ELR (cell line): Measurements from ENCODE around the gene COX7A1.
"Not testable (repeated sequence)": the region's sequence is repeated elsewhere in the genome, so short reads cannot be mapped to it uniquely, and the experiment has no call there.

ENCODE experiments used
- DNase-seq: peaks from one replicate; pipeline ENCODE4 v3.0.0-alpha.2; 2015; ENCODE audit warnings: low read depth

The COX7A1 gene

DNA sequence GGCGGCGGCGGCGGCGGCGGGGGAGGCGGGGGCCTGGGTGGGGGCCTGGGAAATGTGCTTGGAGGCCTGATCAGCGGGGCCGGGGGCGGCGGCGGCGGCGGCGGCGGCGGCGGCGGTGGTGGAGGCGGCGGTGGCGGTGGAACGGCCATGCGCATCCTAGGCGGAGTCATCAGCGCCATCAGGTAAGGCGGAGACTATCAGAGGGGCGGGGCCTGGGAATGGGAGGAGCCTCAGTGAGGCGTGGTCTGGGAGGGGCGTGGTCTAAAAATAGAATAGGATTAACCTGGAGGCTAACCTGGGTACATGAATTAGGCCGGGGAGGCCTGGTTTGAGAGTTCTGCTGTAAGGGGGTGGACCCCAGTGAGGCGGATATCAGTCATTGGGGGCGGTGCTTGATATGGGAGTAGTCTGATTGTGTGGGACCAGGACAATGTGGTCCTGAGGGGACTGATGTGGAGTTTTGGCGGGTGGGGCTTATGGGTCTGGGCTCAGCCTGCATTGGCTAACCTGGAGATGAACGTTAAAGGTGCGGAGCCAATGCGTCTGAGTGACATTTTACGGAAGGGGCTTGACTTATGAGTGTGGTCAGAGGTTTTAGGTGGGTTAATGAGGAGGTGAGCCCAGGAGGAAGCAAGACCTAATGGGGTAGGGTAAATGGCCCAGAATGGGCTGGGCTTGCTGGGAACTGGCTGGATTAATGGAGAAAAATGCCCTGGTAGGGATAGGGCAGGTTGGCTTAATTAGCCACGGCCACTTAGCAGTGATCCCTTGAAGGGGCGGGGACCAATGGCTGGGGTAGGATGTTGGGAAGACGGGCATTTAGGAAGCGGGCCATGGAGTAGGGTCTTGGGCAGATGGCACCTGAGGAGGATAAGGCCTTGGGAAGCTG, 11.0 kb downstream of the COX7A1 start:
- DNase-seq = peak; percentile 88

DNA sequence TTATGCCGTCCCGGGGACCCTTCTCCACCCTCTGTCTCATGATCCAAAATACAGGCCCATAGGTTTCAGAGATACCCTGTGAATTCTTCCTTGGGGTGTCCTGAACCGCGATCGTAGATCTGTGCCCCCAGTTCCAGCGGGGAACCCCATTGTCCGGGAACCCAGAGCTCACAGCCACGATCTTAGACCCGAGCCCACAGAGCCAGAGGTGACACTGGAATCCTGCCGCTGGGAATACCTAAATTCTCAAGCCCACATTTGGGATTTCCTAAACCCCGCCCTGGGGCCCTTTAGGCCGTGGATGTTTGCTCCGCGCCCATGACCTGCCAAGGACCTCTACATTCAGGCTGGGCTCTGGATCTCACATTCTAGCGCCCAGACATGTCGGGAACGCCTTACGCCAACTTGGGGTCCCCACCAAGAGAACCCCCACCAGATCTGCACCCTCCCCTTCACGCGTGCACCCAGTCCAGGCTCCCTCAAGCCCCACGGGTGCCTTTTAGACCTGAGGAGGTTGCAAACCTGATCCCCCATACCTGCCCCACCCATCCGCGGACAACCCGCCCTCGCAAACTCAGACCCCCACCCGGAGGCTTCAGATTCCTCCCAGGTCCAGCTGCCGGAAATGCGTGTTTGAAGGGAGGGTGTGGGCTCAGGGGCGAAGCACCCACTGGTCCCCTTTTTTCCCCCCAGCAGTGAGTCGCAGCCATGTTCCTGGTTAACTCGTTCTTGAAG, 11.8 kb downstream of the COX7A1 start:
- DNase-seq = peak; percentile 79

DNA sequence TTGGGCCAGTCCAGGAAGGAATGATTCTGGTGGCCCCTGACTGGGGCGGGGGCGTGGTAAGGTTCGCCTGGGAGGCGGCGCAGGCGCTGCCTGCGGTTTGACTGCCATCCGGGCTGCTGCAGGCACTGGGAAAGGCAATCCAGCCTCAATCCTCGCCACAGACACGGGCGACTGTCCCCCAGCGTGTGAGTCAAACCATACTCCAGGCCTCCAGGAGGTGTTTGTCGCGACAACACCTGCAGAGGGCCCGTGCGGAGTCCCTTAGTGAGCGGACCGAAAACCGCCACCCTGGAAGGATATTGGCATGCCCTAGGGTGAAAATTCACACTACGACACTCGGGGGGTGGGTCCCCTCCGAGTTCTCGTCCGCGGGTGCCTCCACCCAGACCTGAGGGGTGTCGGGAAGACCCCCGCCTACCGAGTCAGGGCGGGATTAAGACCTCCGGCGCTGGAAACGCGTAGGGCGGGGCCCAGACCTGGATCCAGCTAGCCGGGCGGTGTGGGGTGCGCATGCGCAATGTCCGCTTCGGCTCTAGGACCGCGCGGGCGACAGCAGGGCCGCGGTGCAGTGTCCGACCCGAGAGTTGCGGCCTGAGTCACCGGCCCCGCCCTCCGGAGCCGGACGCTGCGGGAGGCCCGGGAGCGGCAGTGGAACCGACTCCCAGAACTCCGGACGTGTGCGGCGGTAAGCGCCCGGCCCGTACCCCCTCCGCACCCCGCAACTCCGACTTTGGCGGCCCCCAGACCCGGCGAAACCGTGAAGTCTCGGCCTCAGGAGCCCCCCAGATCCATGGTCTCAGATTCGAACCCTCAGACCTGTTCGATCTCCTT, 12.6 kb downstream of the COX7A1 start, which contains the start of gene CAPNS1:
TSS of gene CAPNS1 (plus strand) at position 594 of the 831 bp plus-strand sequence. CDS start 946 bp downstream, outside the sequence.
- DNase-seq = peak; percentile 95

DNA sequence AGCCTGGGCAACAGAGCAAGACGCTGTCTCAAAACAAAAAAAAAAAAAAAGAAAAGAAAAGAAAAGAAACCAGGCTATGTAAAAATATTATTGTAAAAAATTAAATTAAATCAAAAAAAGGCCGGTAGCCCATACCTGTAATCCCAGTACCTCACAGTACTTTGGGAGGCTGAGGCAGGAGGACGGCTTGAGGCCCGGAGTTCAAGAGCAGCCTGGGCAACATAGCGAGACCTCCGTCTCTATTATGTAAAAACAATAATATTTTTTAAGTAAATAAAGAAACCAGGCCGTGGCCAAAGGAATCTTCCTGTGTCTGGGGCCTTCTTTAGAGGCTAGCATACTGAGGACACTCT, 13.2 kb downstream of the COX7A1 start:
- no peak for DNase-seq

DNA sequence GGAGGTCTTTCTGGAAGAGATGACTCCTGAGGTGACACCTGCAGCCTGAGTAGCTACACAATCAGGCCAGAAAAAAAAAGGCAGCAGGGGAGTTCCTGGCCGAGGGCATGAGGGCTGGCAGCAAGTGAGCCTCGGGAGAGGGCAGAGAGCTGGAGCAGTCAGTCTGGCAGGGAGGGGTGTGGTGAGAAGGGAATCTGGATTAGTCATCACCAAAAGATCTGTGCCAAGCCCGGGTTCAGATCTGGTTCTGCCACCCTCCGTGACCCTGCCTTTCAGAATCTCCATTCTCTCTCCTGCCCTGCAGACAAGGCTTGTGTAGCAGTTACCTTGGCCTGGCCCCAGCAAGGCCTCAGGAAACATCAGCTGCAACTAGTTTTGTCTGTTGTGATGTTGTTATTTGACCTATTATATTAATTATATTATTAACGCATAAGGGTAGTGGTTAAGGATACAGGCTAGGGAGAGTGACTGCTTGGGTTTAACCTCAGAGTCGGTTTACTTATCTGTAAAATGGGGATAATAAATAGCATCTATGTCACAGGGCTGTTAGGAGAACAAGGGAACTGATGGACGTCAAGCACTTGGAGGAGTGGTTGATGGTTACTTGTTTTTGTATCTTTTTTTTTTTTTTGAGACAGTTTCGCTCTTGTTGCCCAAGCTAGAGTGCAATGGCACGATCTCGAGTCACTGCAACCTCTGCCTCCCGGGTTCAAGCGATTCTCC, 15.1 kb downstream of the COX7A1 start:
- peak; percentile 64 for DNase-seq

DNA sequence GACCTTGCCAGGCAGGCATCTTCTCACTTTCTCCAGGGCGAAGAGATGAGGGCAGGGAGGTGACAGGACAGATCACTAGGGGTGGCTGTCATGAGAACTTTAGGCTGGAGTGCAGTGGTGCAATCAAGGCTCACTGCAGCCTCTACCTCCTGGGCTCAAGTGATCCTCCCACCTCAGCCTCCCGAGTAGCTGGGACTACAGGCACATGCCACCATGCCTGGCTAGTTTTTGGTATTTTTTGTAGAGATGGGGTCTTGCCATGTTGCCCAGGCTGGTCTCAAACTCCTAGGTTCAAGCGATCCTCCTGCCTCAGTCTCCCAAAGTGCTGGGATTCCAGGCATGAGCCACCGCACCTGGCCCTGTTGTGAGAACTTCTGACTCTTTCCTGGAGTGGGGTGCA, 17.4 kb downstream of the COX7A1 start:
- DNase-seq = not testable (repeated sequence)

DNA sequence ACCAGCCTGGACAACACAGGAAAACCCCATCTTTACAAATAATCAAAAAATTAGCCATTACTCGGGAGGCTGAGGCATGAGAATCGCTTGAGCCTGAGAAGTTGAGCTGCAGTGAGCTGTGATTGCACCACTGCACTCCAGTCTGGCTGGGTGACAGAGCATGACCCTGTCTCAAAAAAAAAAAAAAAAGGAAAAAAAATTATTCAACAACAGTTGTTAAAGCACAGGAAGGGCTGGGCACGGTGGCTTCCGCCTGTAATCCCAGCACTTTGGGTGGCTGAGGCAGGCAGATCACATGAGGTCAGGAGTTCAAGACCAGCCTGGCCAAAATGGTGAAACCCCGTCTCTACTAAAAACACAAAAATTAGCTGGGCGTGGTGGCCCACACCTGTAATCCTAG, 21.0 kb downstream of the COX7A1 start:
- DNase-seq = not testable (repeated sequence)

DNA sequence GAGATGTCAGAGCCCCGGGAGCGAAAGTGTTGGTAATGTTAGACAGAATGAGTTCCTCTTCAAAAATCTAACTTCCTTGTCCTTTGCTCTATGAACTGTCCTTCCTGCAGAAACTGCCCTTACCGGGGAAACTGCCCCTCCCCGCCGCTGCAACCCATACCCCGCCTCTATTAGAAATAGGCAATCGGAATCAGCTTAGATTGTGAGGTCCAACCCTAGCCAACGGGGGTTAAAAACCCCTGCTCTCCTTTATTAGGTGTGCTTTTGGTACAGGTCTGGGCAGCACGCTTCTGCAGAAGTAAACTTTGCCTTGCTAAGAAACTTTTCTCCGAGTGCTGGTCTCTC, 23.9 kb downstream of the COX7A1 start:
- no peak for DNase-seq

DNA sequence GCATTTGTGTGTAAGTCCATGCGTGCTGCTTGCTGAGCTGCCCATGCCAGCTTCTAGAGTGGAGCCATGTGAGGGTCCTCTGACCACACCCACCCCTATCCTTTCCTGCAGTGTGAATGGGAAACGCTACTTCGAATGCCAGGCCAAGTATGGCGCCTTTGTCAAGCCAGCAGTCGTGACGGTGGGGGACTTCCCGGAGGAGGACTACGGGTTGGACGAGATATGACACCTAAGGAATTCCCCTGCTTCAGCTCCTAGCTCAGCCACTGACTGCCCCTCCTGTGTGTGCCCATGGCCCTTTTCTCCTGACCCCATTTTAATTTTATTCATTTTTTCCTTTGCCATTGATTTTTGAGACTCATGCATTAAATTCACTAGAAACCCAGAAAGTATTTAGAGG, 26.7 kb downstream of the COX7A1 start:
- DNase-seq = no peak

DNA sequence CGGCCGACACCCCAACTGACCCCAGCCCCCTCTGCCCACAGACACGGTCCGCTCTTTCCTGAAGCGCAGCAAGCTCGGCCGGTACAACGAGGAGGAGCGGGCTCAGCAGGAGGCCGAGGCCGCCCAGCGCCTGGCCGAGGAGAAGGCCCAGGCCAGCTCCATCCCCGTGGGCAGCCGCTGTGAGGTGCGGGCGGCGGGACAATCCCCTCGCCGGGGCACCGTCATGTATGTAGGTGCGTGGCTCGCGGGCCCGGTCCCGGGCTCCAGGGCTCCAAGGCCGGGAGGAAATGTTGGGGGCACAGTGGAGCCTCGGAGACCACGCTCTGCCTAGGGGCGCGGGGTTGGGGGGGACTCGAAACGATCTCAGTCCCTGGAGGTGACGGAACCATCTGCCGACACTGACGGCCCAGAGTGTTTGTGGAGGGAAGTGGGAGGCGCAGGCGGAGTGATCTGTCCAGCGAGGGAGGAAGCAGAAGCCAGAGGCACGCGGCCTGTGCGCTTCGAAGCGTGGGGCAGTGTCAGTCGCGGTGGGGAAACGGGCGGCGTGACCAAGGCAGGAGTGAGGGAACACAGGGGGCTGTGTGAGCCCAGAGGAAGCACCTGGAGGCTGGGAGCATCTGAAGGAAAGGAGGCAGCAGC, 30.6 kb downstream of the COX7A1 start:
- DNase-seq = no peak

DNA sequence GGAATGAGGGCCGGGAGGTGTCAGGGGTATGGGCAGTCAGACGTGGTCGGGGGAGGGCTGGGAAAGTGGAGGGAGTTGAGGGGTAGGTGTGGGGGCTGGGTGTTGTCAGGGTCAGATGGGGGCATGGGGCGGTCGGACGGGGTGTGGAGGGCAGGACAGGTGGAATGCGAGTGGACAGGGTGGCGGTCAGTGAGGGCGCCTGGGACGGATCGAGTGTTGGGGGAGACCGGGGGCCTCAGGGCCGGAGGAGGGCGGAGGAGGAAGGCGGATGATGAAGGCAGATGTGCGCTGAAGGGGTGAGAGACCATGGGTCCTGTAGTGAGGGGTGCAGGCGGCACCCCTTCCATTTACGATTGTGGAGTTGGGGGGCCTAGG, 31.3 kb downstream of the COX7A1 start:
- DNase-seq = no peak

DNA sequence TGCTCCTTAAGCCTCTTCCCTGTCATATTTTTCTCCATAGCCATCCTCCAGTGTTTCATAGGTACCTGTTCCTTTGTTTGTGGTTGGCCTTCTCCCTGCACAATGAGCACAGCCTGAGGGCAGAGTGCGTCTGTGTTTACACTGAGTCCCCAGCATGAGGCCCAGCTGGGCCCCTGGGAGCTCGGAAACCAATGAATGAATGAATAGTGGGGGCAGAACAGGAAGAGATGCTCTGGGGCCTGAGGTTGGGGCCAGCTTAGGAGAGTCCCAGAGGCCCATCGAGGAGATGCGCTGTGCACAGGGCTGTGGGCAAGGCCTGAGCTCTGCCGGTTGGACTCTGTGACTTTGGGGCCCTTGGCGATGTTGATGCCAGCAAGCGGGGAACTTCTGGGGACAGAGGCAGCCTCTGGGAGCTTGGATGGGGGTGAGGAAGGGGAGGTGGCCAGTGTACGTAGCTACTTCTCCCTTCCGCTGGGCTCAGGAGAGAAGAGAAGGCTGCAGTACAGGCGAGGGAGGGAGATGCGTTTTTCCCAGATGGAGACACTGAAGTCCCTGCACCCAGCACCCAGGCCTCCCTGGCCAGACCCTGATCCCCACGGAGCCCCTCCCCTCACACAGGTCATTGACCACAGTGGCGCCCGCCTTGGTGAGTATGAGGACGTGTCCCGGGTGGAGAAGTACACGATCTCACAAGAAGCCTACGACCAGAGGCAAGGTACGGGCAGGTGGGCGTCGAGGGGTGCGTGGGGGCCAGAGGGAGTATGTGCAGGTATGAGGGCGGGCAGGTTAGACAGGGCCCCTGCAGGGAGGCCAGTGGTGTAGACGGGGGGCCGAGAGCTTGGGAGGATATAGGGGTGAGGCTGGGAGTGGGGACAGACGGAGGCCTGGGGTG, 31.9 kb downstream of the COX7A1 start:
- DNase-seq = peak; percentile 26

DNA sequence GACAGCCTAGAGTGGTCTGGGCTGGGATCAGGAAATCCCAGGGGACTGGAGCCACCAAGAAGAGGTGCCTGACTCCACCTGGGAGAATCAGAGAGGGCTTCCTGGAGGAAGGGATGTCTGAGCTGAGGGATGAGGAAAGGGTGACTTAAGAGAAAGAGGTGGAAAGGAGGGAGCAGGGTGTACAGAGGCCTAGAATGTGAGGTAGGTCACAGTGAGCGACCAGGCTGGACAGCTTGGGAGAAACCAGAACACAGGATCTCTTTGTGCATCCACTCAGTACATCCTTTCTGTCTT, 36.0 kb downstream of the COX7A1 start:
- DNase-seq = no peak

DNA sequence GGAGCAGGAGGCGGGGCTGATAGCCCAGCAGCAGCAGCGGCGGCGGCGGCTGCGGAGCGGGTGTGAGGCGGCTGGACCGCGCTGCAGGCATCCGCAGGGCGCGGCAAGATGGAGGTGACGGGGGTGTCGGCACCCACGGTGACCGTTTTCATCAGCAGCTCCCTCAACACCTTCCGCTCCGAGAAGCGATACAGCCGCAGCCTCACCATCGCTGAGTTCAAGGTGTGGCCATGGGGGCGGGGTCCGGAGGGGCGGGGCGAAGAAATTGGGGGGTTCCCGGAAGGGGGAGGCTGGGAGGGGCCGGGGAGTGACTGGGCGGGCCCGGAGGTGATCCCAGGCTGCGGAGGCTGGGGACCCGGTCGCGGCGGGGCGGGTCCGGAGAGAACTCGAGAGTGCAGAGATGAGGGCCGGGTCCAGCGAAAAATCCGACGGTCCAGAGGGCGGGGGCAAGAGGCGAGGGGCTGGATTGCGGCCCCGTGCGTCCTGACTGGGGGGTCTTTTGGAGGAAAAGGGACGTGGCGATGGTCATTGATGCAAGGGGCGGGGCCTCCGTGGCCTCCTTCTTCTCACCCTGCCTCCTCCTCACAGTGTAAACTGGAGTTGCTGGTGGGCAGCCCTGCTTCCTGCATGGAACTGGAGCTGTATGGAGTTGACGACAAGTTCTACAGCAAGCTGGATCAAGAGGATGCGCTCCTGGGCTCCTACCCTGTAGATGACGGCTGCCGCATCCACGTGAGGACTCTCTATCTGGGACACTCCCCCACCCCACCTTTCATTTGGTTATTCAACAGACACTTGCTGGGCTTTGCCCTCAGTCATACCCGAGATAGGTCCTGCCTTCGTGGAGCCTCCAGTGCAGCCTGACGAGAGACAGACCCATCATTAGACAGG, 36.5 kb downstream of the COX7A1 start, which contains the start of gene TBCB:
TSS of gene TBCB (plus strand) at position 16 of the 891 bp plus-strand sequence. CDS start at position 109, 93 bp downstream.
- peak; percentile 53 for DNase-seq

DNA sequence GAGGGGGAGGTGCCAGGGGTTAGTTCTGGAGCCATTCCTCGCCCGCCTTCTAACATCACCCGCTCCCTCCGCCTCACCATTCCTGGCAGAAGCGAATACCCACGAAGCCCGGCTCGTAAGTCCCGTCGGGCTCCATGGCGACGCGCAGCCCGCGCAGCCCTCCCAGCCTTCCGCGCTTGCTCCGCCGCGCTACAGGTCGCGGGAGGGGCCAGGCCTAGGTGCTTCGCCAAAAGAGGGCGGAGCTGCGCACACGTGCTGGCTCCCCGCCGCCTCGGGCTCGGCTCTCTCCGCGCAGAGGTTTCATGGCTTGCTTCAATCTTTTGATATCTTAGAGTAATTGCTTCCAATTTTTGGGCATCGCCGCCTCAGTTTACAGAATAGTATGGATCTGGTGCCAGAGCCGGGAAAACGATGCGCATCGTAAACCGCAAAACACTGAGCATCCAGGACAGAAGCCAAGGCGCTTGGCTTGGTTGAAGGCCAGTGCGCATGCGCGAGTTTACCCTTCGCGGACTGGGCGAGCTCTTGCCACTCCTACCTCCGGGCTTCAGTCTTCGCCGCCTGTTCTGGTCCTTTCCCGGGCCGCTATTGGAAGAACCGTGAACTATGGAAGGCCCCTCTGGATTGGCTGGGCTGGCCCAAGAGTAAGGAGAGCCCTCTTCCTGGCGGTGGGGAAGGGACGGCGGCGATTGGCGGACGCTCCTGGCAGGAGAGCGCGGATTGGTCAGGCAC, 37.4 kb downstream of the COX7A1 start, which contains the start of gene POLR2I:
TSS of gene POLR2I (minus strand) at position 155 of the 732 bp plus-strand sequence. CDS start at position 136, 19 bp downstream.
- DNase-seq = peak; percentile 100

DNA sequence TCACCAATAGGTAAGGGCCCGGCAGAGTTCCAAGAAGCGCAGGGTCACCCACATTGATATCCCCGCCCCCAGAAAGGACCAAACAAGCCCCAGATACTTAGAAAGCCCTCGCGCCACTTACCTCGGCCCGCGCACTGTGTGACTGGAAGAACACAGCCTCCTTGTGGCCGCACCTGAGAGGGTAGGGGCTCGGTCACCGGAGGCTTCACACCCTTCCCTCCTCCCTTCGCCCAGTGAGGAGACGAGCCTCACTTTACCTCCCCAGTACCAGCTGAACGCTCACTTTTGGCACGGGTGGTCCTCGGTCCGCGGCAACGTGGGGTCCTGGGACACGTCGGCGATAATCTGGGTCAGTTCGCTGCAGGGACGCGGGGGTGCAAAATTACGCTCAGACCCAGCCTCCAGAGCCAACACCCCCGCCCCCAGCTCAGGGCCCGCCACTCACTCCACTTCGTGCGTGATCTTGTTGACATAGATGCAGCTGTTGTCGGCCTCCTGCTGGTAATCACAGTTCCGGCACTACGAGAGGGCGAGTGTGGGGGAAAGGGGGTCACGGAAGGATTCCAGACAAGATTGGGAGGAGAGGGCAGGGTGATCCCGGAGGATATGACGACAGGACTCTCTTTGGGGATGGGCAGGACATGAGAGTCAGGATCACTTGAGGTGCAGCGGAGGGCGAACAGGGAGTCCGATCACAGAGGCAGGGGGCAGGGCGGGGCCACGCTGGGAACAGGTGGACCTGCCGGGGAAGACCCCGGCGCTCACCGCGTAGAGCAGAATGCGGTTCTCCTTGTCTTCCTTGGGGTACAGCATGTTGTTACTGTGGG, 38.1 kb downstream of the COX7A1 start:
- DNase-seq = peak; percentile 52

DNA sequence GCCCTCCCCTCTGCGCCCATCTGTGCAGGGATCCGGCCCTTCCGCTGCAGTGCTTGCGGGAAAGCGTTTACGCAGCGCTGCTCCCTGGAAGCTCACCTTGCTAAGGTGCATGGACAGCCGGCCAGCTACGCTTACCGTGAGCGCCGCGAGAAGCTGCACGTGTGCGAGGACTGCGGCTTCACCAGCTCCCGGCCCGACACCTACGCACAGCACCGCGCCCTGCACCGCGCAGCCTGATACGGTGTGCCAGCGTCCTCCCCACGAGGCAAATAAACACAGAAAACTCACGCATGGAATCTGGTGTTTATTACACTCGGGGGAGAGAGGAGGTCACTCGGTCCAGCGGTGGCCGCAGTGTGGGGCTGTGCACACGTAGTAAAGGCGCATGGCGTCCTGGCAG, 38.8 kb downstream of the COX7A1 start:
- no peak for DNase-seq

DNA sequence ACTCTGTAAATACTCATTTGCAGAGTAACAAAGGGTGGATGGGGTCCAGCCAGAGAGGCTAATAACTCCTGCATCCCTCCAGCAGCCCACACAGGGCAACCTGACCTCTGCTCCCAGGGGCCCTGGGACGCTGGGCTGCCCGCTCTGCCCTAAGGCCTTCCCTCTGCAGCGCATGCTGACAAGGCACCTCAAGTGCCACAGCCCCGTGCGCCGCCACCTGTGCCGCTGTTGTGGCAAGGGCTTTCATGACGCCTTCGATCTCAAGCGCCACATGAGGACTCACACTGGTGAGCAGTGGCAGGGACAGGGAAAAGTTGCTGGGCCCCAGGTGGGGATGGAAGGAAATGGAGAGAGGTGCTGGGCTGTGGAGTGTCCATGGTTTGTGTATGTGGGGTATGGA, 39.6 kb downstream of the COX7A1 start:
- no peak for DNase-seq
